Measurements from ENCODE around the gene AP2B1.

GRCh38 chr17:35694906-35695305 is 107.8 kb downstream of the AP2B1 start:
- no peak for TF ChIP-seq POLR2A (IDR thresholded peaks at IDR 0.05)
- no peak for TF ChIP-seq CTCF (IDR thresholded peaks at IDR 0.05 in 8 of 11, conservative IDR thresholded peaks at IDR 0.05 in 3 of 11)
- no peak for TF ChIP-seq POLR2AphosphoS5 (IDR thresholded peaks at IDR 0.05)

All from spleen (tissue), 7 donors.